Stimulated activated CD8-positive, alpha-beta memory T cell treated with anti-CD3 and anti-CD28 coated beads, Interleukin-2, amount 100 ng/mL, for 1 hour (primary cell): Measurements from ENCODE around the gene AFAP1L2.
"Not testable (repeated sequence)": the region's sequence is repeated elsewhere in the genome, so short reads cannot be mapped to it uniquely, and the experiment has no call there.

ENCODE experiments used
- DNase-seq, 2 donors: peaks; one replicate each; pipeline ENCODE4 v3.0.0-alpha.2; 2020; ENCODE audit warnings: low read depth in 2 of 2

Gene AFAP1L2

GRCh38 chr10:114362826-114363355 lies 41.4 kb downstream of the AFAP1L2 start:
- DNase-seq, result no peak

GRCh38 chr10:114359953-114360345 lies 44.4 kb downstream of the AFAP1L2 start:
- DNase-seq, result no peak

- no peak for DNase-seq
Measured at GRCh38 chr10:114359041-114359952, 45.0 kb downstream of the AFAP1L2 start.

- no peak for DNase-seq
Measured at GRCh38 chr10:114357515-114357996, 46.7 kb downstream of the AFAP1L2 start.

GRCh38 chr10:114356751-114357514 lies 47.4 kb downstream of the AFAP1L2 start:
- DNase-seq, result no peak

GRCh38 chr10:114356126-114356525 lies 48.2 kb downstream of the AFAP1L2 start:
- no peak for DNase-seq

GRCh38 chr10:114353383-114353782 lies 50.9 kb downstream of the AFAP1L2 start:
- DNase-seq, result no peak

GRCh38 chr10:114352653-114353298 lies 51.5 kb downstream of the AFAP1L2 start:
- DNase-seq, result no peak

GRCh38 chr10:114350751-114351150 lies 53.6 kb downstream of the AFAP1L2 start:
- no peak for DNase-seq

- DNase-seq, result no peak
Measured at GRCh38 chr10:114349522-114350215, 54.6 kb downstream of the AFAP1L2 start.

GRCh38 chr10:114349071-114349470 lies 55.2 kb downstream of the AFAP1L2 start:
- not testable (repeated sequence) for DNase-seq

- DNase-seq, result no peak
Measured at GRCh38 chr10:114347791-114348190, 56.5 kb downstream of the AFAP1L2 start.

GRCh38 chr10:114347241-114347640 lies 57.1 kb downstream of the AFAP1L2 start:
- no peak for DNase-seq

GRCh38 chr10:114346176-114347031 lies 57.9 kb downstream of the AFAP1L2 start:
- no peak for DNase-seq

- no peak for DNase-seq
Measured at GRCh38 chr10:114345701-114346100, 58.6 kb downstream of the AFAP1L2 start.

- no peak for DNase-seq
Measured at GRCh38 chr10:114343623-114344505, 60.4 kb downstream of the AFAP1L2 start.

- DNase-seq, result no peak
Measured at GRCh38 chr10:114342976-114343375, 61.3 kb downstream of the AFAP1L2 start.

GRCh38 chr10:114340816-114341215 lies 63.5 kb downstream of the AFAP1L2 start:
- no peak for DNase-seq
